ENCODE measurements around the gene RCAN2. TPM values are rescaled to one million over a fixed set of nuclear protein-coding genes. Genes with fewer than 3 reads are reported as not detected.
"Not testable (repeated sequence)": the region's sequence is repeated elsewhere in the genome, so short reads cannot be mapped to it uniquely, and the experiment has no call there.

The RCAN2 gene
- total RNA-seq, 6 donors from 2014 or later, result 4.8 to 14.6 (median 9.1) TPM

DNA sequence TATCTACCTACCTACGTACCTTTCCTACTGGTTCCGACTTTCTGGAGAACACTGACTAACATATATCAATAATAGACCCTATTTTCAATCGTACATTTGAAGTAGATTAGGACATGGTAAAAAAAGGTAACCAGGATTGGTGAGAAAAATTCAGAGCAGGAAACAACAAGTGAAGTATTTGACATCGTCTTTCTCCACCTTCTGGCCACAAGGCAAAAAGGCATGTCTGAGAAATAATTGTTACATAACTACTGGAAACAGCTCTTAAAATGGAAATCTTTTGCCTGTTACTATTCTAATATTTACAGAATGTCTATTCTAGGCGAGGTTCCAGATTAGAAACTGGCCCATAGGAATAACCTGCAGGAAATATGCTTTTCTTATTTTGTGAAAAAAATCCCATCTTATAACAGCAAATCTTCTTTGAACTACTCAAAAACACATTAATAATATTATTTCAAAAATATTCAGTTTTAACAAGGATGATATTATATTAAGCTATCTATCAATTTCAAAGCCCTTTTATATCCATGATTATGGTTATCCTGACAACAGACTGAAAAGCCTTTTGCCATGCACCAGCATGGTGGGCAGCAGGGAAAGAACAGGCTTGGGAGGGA is 80.8 kb downstream of the RCAN2 start:
- Histone ChIP-seq H3K36me3 (no peaks in the 10 kb centered on the region), H3K4me3 (no peak overlapping the region), H3K27me3 (no peaks in the 10 kb centered on the region), H3K27ac (no peak overlapping the region), H3K9me3 (no peaks in the 10 kb centered on the region), H3K4me1 (peaks cover 4 to 12% (median 7%) of the 10 kb centered on the region in 4 donors)
- ATAC-seq (ENCODE audit: low FRiP score in 2 of 2), result peak in 1 of 2 donors; percentile 82
- peak in 1 of 2 donors; percentile 28 for DNase-seq
- TF ChIP-seq, protein P1, sequence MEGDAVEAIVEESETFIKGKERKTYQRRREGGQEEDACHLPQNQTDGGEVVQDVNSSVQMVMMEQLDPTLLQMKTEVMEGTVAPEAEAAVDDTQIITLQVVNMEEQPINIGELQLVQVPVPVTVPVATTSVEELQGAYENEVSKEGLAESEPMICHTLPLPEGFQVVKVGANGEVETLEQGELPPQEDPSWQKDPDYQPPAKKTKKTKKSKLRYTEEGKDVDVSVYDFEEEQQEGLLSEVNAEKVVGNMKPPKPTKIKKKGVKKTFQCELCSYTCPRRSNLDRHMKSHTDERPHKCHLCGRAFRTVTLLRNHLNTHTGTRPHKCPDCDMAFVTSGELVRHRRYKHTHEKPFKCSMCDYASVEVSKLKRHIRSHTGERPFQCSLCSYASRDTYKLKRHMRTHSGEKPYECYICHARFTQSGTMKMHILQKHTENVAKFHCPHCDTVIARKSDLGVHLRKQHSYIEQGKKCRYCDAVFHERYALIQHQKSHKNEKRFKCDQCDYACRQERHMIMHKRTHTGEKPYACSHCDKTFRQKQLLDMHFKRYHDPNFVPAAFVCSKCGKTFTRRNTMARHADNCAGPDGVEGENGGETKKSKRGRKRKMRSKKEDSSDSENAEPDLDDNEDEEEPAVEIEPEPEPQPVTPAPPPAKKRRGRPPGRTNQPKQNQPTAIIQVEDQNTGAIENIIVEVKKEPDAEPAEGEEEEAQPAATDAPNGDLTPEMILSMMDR (IDR thresholded peaks at IDR 0.05), result peak; percentile 30 to 94 (median 75)
- no peak for TF ChIP-seq EP300 (IDR thresholded peaks at IDR 0.05)
- WGBS, 2 donors, result 19 to 44% methylated on average over 5 of the region's 5 CpGs

DNA sequence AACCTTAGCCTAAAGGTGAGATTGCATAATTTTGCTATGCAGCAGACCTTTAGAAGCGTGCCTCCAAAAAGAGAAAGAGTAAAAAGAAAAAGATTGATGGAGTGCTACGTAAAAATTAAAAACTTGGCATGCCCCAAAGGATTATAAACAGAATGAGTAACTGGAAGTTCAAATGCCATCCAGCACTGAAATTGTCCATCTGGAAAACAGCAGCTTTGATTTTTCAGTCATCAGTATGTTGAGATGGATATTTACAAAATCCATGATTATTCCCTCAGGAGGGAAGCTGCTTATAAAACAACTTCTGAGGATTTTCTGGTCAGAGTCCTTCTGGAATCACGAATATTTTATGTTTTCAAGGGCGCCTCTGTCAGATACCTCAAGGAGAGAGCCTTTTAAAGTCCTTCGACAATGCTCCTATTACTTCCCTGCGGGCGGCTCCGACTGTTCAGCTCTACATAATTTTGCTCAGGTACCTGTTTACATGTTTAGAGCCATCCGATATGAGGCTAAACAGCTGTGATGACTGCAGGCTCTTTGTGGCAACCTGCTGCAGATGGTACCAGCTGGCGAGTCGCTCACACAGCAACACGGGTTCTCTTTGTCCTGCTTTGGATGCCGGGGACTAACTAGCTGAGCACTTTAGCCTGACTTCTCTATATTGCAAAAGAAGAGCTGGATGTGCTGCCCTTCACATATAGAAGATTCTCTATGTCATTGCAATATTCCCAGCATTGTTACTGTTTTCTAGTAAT is 83.3 kb downstream of the RCAN2 start:
- H3K27ac ChIP-seq, result peak overlapping the region in 1 of 4 donors; percentile 46
- DNase-seq (peak in 1 of 2 donors; percentile 23), ATAC-seq (ENCODE audit: low FRiP score in 2 of 2) (no peak)
- H3K36me3 ChIP-seq, result no peaks in the 10 kb centered on the region
- TF ChIP-seq POLR2A (IDR thresholded peaks at IDR 0.05) (no peak), POLR2AphosphoS5 (IDR thresholded peaks at IDR 0.05) (no peak), EP300 (IDR thresholded peaks at IDR 0.05) (no peak)
- TF ChIP-seq, protein P1 (IDR thresholded peaks at IDR 0.05), result no peak
- WGBS, 2 donors, result 77 to 87% methylated on average over 9 to 13 of the region's 13 CpGs
- no peak overlapping the region for H3K4me3 ChIP-seq
- H3K9me3 ChIP-seq, result no peaks in the 10 kb centered on the region
- H3K4me1 ChIP-seq, result peaks cover 4 to 12% (median 7%) of the 10 kb centered on the region in 4 donors
- no peaks in the 10 kb centered on the region for H3K27me3 ChIP-seq

DNA sequence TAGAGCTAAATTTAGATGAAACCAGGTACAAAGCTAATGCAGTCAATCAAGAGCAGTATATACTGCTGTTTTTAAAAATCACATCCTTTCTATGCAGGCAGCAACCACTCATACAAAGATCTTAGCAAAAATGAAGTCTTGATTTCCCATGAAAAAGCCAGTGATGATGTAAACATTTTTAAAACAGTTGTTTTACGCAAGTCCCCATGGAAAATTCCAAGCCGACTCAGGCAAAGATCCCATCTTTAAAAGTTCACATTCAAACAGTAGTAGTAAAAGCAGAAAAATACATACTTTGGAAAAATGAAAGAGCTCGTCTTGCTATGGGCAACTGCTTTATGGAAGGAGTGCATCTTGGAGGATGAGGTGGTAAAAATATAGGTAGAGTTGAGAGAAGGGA is 84.0 kb downstream of the RCAN2 start:
- peak overlapping the region in 1 of 4 donors; percentile 20 for H3K27ac ChIP-seq
- H3K9me3 ChIP-seq, result no peaks in the 10 kb centered on the region
- no peaks in the 10 kb centered on the region for H3K36me3 ChIP-seq
- H3K4me1 ChIP-seq, result peaks cover 4 to 12% (median 7%) of the 10 kb centered on the region in 4 donors
- no peak for TF ChIP-seq POLR2AphosphoS5 (IDR thresholded peaks at IDR 0.05)
- TF ChIP-seq, protein P1 (IDR thresholded peaks at IDR 0.05), result no peak
- TF ChIP-seq EP300 (IDR thresholded peaks at IDR 0.05), result no peak
- no peak for TF ChIP-seq POLR2A (IDR thresholded peaks at IDR 0.05)
- ATAC-seq (ENCODE audit: low FRiP score in 2 of 2) (no peak), DNase-seq (no peak)
- no peak overlapping the region for H3K4me3 ChIP-seq
- 81 to 84% methylated on average over 3 of the region's 3 CpGs for WGBS, 2 donors
- H3K27me3 ChIP-seq, result no peaks in the 10 kb centered on the region

DNA sequence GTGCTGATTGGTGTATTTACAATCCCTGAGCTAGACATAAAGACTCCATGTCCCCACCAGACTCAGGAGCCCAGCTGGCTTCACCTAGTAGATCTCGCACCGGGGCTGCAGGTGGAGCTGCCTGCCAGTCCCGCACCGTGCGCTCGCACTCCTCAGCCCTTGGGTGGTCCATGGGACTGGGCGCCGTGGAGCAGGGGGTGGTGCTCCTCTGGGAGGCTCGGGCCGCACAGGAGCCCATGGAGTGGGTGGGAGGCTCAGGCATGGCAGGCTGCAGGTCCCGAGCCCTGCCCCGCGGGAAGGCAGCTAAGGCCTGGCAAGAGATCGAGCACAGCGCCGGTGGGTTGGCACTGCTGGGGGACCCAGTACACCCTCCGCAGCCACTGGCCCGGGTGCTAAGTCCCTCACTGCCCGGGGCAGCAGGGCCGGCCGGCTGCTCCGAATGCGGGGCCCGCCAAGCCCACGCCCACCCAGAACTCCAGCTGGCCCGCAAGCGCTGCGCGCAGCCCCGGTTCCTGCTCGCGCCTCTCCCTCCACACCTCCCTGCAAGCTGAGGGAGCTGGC is 85.5 kb downstream of the RCAN2 start:
- not testable (repeated sequence) for H3K4me1 ChIP-seq; ATAC-seq (ENCODE audit: low FRiP score in 2 of 2); H3K36me3 ChIP-seq; H3K27me3 ChIP-seq; H3K4me3 ChIP-seq; H3K27ac ChIP-seq; H3K9me3 ChIP-seq
- 96 to 100% methylated on average over 14 to 16 of the region's 32 CpGs for WGBS, 2 donors
- peak in 1 of 2 donors; percentile 77 for DNase-seq

DNA sequence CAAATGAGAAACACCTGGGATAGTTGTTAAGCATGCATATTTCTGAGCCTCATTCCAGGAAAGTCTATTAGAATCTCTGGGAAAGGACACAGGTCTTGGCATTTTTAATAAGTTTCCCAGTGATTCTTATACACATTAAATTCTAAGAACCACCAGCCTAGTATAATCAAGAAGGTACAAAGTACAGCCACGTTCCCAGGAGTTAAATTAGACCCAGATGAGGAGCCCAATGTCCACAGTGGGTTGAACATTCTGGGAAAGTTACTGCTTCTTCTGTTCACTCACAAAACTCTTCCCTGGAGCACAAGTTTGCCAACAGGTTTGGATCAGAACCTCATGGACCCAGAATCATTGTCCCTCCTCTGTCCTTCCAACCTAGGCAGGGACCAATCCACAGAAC is 90.4 kb downstream of the RCAN2 start:
- H3K36me3 ChIP-seq, result no peaks in the 10 kb centered on the region
- no peak overlapping the region for H3K4me3 ChIP-seq
- H3K27ac ChIP-seq, result no peak overlapping the region
- TF ChIP-seq POLR2A (IDR thresholded peaks at IDR 0.05) (no peak), POLR2AphosphoS5 (IDR thresholded peaks at IDR 0.05) (no peak), EP300 (IDR thresholded peaks at IDR 0.05) (no peak)
- TF ChIP-seq, protein P1 (IDR thresholded peaks at IDR 0.05), result no peak
- ATAC-seq (ENCODE audit: low FRiP score in 2 of 2), result no peak
- WGBS, 2 donors, result 73 to 83% methylated on average over 1 of the region's 1 CpG
- no peaks in the 10 kb centered on the region for H3K4me1 ChIP-seq
- DNase-seq, result no peak
- H3K9me3 ChIP-seq, result no peaks in the 10 kb centered on the region
- H3K27me3 ChIP-seq, result no peaks in the 10 kb centered on the region

Measured in upper lobe of left lung (tissue), 6 donors.